Prostate gland (tissue), 2 donors: ENCODE results near the gene SPACDR.

Experiments
- CTCF ChIP-seq, 4 experiments: fragments of 200-600 bp in 2 of 4; fragments of 450-650 bp in 2 of 4; sonication (generic) in 2 of 4; IDR thresholded peaks; 1 replicate in 3 of 4; 2 replicates in 1 of 4; pipeline ENCODE4 v1.5.1; 2016 to 2019; ENCODE audit warnings: antibody characterized with exemption in 4 of 4, mild to moderate bottlenecking in 2 of 4, moderate library complexity in 2 of 4
- POLR2AphosphoS5 ChIP-seq: sonication (generic); formaldehyde crosslinking; IDR thresholded peaks from one replicate; pipeline ENCODE4 v1.6.1; 2017; ENCODE audit warnings: antibody characterized with exemption

- TF ChIP-seq CTCF (IDR thresholded peaks at IDR 0.05) (peak in 1 of 4 experiments; percentile 14), POLR2AphosphoS5 (peak; percentile 96)
Measured at GRCh38 chr7:100478958-100479660, 15.0 kb upstream of the SPACDR start, which contains the start of gene TSC22D4.
